ENCODE results near the gene UVRAG.

- TF ChIP-seq CTCF (IDR thresholded peaks at IDR 0.05) (no peak), POLR2A (IDR thresholded peaks at IDR 0.05) (no peak)
Measured at GRCh38 chr11:75899806-75900205, 84.8 kb downstream of the UVRAG start.

All from tibial nerve (tissue), 3 donors.